K562 (cell line): ENCODE measurements around the gene YPEL4. TPM values are rescaled to one million over a fixed set of nuclear protein-coding genes. Genes with fewer than 3 reads are reported as not detected.
A peak's percentile ranks its signal among the peaks of the same experiment; 100 is the strongest.

ENCODE experiments used
- ASH1L ChIP-seq: fragments of 450-650 bp; IDR thresholded peaks from 2 replicates; pipeline ENCODE4 v1.6.1; 2018; ENCODE audit warnings: borderline replicate concordance, mild to moderate bottlenecking, low read depth; ENCODE audit not compliant: partially characterized antibody
- CBFA2T3 ChIP-seq: fragments of 450-650 bp; IDR thresholded peaks from 2 replicates; pipeline ENCODE4 v1.6.1; 2017
- CXXC5 ChIP-seq: fragments of 250-450 bp; sonication (Bioruptor Pico); IDR thresholded peaks from 2 replicates; pipeline ENCODE4 v1.8.0; 2022; ENCODE audit warnings: inconsistent platforms, mild to moderate bottlenecking, moderate library complexity
- DDX20 ChIP-seq: fragments of 450-650 bp; IDR thresholded peaks from 2 replicates; pipeline ENCODE4 v1.6.1; 2016; ENCODE audit warnings: missing genetic modification characterization, low read depth, mild to moderate bottlenecking, missing compliant biosample characterization, moderate library complexity
- DMBX1 ChIP-seq: fragments of 250-450 bp; sonication (Bioruptor Pico); IDR thresholded peaks from 2 replicates; pipeline ENCODE4 v1.8.0; 2022; ENCODE audit warnings: inconsistent platforms, mild to moderate bottlenecking, moderate library complexity, borderline replicate concordance
- ETV6 ChIP-seq, 3 experiments: fragments of 150-350 bp in 1 of 3; sonication (generic) in 1 of 3; formaldehyde crosslinking in 1 of 3; IDR thresholded peaks; 2 replicates each; pipeline versions ENCODE4 v1.6.1 to v1.8.0; 2014 to 2022; ENCODE audit warnings: borderline replicate concordance in 2 of 3, low read depth in 2 of 3, antibody characterized with exemption in 1 of 3, low read length in 1 of 3, mild to moderate bottlenecking in 1 of 3, missing genetic modification reagents in 1 of 3
- FOXK2 ChIP-seq, 2 experiments: fragments of 450-650 bp; IDR thresholded peaks in 1 of 2; conservative IDR thresholded peaks in 1 of 2; 2 replicates each; pipeline ENCODE4 v1.6.1; 2016; ENCODE audit warnings: low read depth in 2 of 2, mild to moderate bottlenecking in 1 of 2
- HLTF ChIP-seq: fragments of 450-650 bp; IDR thresholded peaks from 2 replicates; pipeline ENCODE4 v1.6.1; 2016
- MEF2A ChIP-seq: IDR thresholded peaks from 2 replicates; pipeline ENCODE4 v1.6.1; 2011; ENCODE audit warnings: low read depth, mild to moderate bottlenecking, low read length, moderate library complexity; ENCODE audit not compliant: control insufficient read depth
- MYC ChIP-seq, 2 experiments: fragments of 250-450 bp in 1 of 2; sonication (Bioruptor Pico) in 1 of 2; IDR thresholded peaks; 2 replicates each; pipeline versions ENCODE4 v1.5.1 to v1.6.1; 2012 to 2021; ENCODE audit warnings: low read depth in 2 of 2, borderline replicate concordance in 1 of 2, improper control_type of control experiment in 1 of 2, low read length in 1 of 2, mild to moderate bottlenecking in 1 of 2, moderate library complexity in 1 of 2
- PTBP1 ChIP-seq: fragments of 200-400 bp; formaldehyde crosslinking; IDR thresholded peaks from 2 replicates; pipeline ENCODE4 v1.6.1; 2017; ENCODE audit warnings: low read depth, low read length
- SIN3A ChIP-seq, 2 experiments: fragments of 150-350 bp in 1 of 2; IDR thresholded peaks; 2 replicates each; pipeline ENCODE4 v1.6.1; 2011 to 2016; ENCODE audit warnings: borderline replicate concordance in 2 of 2, low read depth in 2 of 2, low read length in 2 of 2, mild to moderate bottlenecking in 2 of 2, moderate library complexity in 2 of 2; ENCODE audit not compliant: control insufficient read depth in 1 of 2
- TAF7 ChIP-seq: fragments of 450-650 bp; IDR thresholded peaks from 2 replicates; pipeline ENCODE4 v1.6.1; 2016; ENCODE audit warnings: missing genetic modification characterization, missing compliant biosample characterization
- TCF7L2 ChIP-seq: fragments of 150-350 bp; IDR thresholded peaks from 2 replicates; pipeline ENCODE4 v1.6.1; 2016; ENCODE audit warnings: low read depth, mild to moderate bottlenecking, low read length, moderate library complexity
- ZBED1 ChIP-seq: IDR thresholded peaks from 2 replicates; pipeline ENCODE4 v1.6.1; 2014
- ZC3H4 ChIP-seq: sonication (generic); formaldehyde crosslinking; IDR thresholded peaks from 2 replicates; pipeline ENCODE4 v1.9.0; 2021; ENCODE audit warnings: missing genetic modification reagents, borderline replicate concordance
- ZNF584 ChIP-seq: fragments of 200-800 bp; sonication (Bioruptor generic); IDR thresholded peaks from 2 replicates; pipeline ENCODE4 v1.6.1; 2016; ENCODE audit warnings: low read depth, mild to moderate bottlenecking, missing genetic modification characterization, missing compliant biosample characterization
- ZNF766 ChIP-seq: fragments of 200-800 bp; sonication (Bioruptor generic); conservative IDR thresholded peaks from 2 replicates; pipeline ENCODE4 v1.6.1; 2016; ENCODE audit warnings: missing genetic modification characterization, missing compliant biosample characterization
- polyA plus RNA-seq, 8 experiments: library from polyadenylated mRNA; depleted of rRNA in 4 of 8; stranded (reverse) in 5 of 8; unstranded in 3 of 8; fragments of >200 nt; fragmentation: Nextera tagmentation in 2 of 8; fragmentation: Illumina TruSeq in 1 of 8; extraction: Ambion mirVana in 2 of 8; extraction: Trizol in 1 of 8; gene quantifications; 2 replicates each; pipeline versions ENCODE4 v1.2.1 to v1.2.3, GENCODE V29; 2011 to 2014; ENCODE audit warnings: inconsistent platforms in 1 of 8, missing spikeins in 1 of 8
- total RNA-seq, 7 experiments: library from RNA; depleted of rRNA in 6 of 7; stranded (reverse); fragments of >200 nt in 6 of 7; fragmentation: Illumina TruSeq in 2 of 7; extraction: Trizol in 2 of 7; gene quantifications; 2 replicates each; pipeline versions ENCODE4 v1.2.1 to v1.2.3, GENCODE V29; 2011 to 2021; ENCODE audit warnings: low replicate concordance in 1 of 7
- TF ChIP-seq, protein P1 (sequence below): IDR thresholded peaks from 3 replicates; pipeline ENCODE4 v1.6.1; 2011; ENCODE audit warnings: borderline replicate concordance, mild to moderate bottlenecking, moderate library complexity; ENCODE audit not compliant: insufficient read length; ENCODE audit errors: extremely low read depth
- TF ChIP-seq, protein P2 (sequence below): sonication (generic); formaldehyde crosslinking; IDR thresholded peaks from 2 replicates; pipeline ENCODE4 v1.8.0; 2022; ENCODE audit warnings: missing genetic modification reagents, mild to moderate bottlenecking, moderate library complexity, borderline replicate concordance
- TF ChIP-seq, protein P3 (sequence below): fragments of 200-800 bp; sonication (Bioruptor generic); IDR thresholded peaks from 2 replicates; pipeline ENCODE4 v1.6.1; 2017; ENCODE audit warnings: missing genetic modification characterization, missing compliant biosample characterization
- TF ChIP-seq, protein P4 (sequence below): fragments of 250-450 bp; sonication (Bioruptor Pico); IDR thresholded peaks from 2 replicates; pipeline ENCODE4 v1.6.1; 2021; ENCODE audit warnings: mild to moderate bottlenecking

The YPEL4 gene
- total and polyA plus RNA-seq, 9 of the 15 experiments (the other 6 are each of a cell fraction or from before 2014, with no cell fraction given): 0.07 to 1.4 (median 0.40) TPM; not detected in 2

DNA sequence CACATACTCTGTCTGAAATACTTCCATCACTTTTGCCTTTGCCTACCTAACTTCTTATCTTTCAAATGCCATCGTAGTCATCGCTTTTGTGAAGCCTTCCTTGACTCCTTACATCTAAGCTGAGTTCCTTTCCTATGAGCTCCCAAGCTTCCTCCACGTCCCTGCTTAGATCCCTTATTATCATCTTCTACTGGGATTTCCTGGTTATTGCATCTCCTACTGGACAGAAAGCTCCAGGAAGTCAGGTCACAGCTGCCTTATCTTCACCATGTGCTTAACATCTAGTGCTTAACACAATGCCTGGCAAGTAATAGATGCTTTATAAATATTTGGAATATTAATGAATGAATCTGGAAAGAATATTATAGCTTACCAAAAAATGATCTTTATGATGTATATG is 5.9 kb downstream of the YPEL4 start (continued):
- TF ChIP-seq DMBX1 (CRISPR knock-in tag): no peak
- TF ChIP-seq HLTF: no peak
- peak; percentile 64 for TF ChIP-seq MYC (IDR thresholded peaks at IDR 0.05; ENCODE audit: low read depth, low read length)
- no peak for TF ChIP-seq MYC (CRISPR knock-in tag; IDR thresholded peaks at IDR 0.05; ENCODE audit: borderline replicate concordance, low read depth)
- TF ChIP-seq DDX20 (tag): no peak
- 0 out of 2 replicates have a peak, but pooled peaks have one; percentile 19 for TF ChIP-seq CXXC5 (CRISPR knock-in tag)
- TF ChIP-seq, protein P1, sequence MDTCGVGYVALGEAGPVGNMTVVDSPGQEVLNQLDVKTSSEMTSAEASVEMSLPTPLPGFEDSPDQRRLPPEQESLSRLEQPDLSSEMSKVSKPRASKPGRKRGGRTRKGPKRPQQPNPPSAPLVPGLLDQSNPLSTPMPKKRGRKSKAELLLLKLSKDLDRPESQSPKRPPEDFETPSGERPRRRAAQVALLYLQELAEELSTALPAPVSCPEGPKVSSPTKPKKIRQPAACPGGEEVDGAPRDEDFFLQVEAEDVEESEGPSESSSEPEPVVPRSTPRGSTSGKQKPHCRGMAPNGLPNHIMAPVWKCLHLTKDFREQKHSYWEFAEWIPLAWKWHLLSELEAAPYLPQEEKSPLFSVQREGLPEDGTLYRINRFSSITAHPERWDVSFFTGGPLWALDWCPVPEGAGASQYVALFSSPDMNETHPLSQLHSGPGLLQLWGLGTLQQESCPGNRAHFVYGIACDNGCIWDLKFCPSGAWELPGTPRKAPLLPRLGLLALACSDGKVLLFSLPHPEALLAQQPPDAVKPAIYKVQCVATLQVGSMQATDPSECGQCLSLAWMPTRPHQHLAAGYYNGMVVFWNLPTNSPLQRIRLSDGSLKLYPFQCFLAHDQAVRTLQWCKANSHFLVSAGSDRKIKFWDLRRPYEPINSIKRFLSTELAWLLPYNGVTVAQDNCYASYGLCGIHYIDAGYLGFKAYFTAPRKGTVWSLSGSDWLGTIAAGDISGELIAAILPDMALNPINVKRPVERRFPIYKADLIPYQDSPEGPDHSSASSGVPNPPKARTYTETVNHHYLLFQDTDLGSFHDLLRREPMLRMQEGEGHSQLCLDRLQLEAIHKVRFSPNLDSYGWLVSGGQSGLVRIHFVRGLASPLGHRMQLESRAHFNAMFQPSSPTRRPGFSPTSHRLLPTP: no peak
- TF ChIP-seq, protein P2, sequence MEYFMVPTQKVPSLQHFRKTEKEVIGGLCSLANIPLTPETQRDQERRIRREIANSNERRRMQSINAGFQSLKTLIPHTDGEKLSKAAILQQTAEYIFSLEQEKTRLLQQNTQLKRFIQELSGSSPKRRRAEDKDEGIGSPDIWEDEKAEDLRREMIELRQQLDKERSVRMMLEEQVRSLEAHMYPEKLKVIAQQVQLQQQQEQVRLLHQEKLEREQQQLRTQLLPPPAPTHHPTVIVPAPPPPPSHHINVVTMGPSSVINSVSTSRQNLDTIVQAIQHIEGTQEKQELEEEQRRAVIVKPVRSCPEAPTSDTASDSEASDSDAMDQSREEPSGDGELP (CRISPR knock-in tag): no peak
- no peak for TF ChIP-seq MEF2A
- TF ChIP-seq, protein P3, sequence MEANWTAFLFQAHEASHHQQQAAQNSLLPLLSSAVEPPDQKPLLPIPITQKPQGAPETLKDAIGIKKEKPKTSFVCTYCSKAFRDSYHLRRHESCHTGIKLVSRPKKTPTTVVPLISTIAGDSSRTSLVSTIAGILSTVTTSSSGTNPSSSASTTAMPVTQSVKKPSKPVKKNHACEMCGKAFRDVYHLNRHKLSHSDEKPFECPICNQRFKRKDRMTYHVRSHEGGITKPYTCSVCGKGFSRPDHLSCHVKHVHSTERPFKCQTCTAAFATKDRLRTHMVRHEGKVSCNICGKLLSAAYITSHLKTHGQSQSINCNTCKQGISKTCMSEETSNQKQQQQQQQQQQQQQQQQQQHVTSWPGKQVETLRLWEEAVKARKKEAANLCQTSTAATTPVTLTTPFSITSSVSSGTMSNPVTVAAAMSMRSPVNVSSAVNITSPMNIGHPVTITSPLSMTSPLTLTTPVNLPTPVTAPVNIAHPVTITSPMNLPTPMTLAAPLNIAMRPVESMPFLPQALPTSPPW (CRISPR knock-in tag): no peak
- TF ChIP-seq FOXK2 (conservative IDR thresholded peaks at IDR 0.05 in 1 of 2, IDR thresholded peaks at IDR 0.05 in 1 of 2; ENCODE audit: low read depth in 2 of 2): no peak
- TF ChIP-seq ASH1L: no peak
- TF ChIP-seq CBFA2T3: no peak
- no peak for TF ChIP-seq ETV6 (IDR thresholded peaks at IDR 0.05; ENCODE audit: borderline replicate concordance in 1 of 2, low read depth in 2 of 2, low read length in 1 of 2)
- no peak for TF ChIP-seq ETV6 (CRISPR knock-in tag; IDR thresholded peaks at IDR 0.05; ENCODE audit: borderline replicate concordance)
- no peak for TF ChIP-seq ZC3H4
- no peak for TF ChIP-seq SIN3A (IDR thresholded peaks at IDR 0.05; ENCODE audit: borderline replicate concordance in 2 of 2, control insufficient read depth in 1 of 2, low read depth in 2 of 2, low read length in 2 of 2)
- no peak for TF ChIP-seq TAF7 (tag)
- TF ChIP-seq, protein P4, sequence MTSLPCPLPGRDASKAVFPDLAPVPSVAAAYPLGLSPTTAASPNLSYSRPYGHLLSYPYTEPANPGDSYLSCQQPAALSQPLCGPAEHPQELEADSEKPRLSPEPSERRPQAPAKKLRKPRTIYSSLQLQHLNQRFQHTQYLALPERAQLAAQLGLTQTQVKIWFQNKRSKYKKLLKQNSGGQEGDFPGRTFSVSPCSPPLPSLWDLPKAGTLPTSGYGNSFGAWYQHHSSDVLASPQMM (CRISPR knock-in tag): no peak
- TF ChIP-seq TCF7L2: no peak
- no peak for TF ChIP-seq ZBED1
- no peak for TF ChIP-seq ZNF584 (CRISPR knock-in tag)
- 0 out of 2 replicates have a peak, but pooled peaks have one; percentile 32 for TF ChIP-seq ZNF766 (CRISPR knock-in tag)
- no peak for TF ChIP-seq PTBP1
